GM19025 (cell line): Measurements from ENCODE around the gene GOLT1A.

Experiments
- ATAC-seq: cut with Tn5 transposase; IDR thresholded peaks from one replicate; pipeline ENCODE4 v1.9.1; 2021; ENCODE audit warnings: mild to moderate bottlenecking, low read depth, moderate library complexity; ENCODE audit not compliant: unreplicated experiment

The GOLT1A gene

DNA sequence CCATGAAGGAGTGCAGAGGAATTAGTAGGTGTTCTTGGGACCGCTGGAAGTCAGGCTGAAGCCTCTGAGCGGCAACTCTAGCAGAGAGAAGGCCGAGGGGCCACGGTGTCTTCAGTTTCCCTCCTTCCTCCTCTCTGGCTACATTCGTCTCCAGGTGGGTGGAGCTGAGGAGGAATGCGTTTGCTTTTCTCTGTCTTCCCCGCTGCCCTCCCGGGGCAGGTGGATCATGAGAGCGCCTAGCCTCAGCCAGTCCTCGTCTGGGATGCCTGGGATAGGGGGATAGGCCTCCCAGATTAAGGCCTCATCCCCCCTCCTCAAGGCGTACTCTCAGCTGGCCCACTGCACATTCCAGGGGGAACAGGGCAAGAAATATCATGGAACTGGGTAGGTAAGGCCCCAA, 7.5 kb upstream of the GOLT1A start:
- no peak for ATAC-seq

DNA sequence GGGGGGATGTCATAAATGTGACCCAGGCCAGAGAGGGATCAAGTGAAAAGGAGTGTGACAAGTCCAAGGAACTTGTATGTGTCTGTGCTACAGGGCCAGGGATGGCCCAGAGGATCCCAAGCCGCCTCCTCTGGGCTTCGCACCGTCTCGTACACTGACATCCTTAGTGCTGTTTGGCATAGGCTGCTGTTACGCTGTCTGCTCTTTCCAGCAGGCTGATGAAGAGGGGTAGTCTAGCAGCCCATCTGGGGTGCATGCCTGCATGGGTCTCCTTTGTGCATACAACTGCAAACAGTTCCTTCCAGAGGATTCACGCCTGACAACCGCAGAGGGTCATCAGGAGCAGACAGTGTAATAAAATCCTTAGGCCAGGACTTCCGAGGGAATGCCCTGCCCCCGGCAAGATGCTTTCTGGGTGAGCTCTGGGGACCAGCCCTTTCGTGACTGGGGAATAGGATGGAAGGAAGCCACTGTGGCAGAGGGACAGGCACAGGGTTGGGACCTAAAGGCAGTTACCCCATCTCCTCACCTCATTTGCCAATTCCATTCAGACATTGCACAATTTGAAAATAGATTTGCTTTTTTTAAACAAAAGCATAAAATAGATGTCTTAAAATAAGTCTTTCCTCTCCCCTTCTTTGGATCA, 6.3 kb upstream of the GOLT1A start:
- no peak for ATAC-seq

DNA sequence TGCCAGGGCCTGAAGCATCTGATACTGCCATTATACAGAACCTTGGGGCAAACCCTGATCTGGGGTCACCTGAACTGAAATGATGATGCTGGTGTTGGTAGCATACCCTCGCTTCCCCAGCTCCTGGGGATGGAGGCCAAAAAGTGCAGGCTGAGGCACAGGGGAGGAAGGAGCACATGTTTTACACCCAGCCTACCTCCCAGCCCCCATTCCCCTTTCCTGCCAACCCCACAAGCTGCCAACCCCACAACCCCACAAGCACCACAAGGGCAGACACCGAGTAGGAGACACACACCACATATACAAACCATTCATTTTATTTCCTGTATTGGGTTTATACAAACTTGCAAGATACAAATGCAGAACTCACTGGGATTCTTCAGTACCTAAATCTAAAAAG, 4.8 kb upstream of the GOLT1A start:
- ATAC-seq = no peak

DNA sequence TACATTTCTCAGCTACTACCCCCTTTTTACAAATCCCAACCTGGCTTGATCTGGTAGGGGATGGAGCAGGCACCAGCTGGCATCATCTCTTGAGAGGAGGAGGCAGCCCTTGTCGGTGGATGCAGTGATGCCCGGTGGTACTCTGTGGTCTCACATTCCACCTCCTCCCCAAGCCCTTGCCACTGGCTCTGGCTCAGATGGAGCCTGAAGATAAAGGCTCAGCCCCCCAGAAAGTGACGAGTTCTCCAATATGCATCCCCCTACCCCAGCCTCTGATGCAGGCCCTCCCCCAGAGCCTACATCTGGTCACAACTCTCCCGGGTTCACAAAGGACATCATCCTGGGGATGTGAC, 3.8 kb upstream of the GOLT1A start:
- no peak for ATAC-seq

DNA sequence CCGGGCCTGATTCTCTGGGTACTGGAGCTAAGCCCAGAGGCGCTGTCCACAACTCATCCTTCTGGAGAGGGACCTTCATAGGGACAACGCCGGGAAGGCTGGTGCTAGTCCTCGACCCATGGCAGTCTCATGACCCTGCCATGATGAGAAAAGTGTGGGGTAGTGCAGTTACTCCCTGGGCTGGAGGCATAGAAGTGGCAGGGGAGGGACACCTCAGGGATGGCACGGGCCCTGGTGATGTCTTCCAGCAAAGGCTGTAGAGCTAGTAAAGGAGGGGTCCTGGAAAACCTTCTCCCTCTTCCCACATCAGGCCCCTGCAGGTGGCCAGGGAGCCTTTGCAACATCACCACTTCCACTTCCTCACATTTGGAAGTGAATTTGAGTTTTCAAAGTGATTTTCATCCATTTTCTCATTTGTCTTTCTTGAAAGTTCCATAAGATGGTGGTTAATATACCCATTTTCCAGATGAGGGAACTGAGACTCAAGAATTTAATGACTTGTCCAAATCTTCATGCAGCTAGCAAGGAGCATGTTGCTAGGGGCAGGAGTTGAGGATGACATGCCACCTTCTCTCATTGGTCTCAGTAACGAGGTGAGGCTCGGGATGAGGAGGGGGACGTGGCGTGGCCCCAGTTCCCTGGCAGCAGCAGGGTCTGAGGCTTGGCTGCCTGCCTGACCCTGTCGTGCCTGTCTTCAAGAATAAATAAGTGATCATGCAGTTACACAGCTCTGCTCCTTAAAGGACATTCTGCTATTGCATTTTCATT, 3.3 kb upstream of the GOLT1A start:
- no peak for ATAC-seq

DNA sequence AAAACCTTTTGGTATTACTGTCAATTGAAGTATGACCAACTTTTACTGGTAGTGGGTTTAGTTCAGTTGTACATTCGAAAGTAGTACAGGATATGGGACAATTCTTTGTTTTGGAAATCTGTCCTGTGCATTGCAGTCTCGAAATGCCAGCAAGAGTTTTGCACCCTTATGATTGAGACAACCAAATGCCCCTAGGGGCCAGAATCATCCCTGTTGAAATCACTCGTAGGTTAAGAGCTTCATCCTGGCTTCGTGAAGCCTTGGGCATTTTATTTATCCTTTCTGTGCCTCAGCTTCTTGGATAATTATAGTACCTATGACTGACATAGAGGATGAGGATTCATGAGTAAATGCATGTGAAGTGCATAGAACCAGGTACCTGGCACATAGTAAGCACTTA, 2.4 kb upstream of the GOLT1A start:
- ATAC-seq = no peak

DNA sequence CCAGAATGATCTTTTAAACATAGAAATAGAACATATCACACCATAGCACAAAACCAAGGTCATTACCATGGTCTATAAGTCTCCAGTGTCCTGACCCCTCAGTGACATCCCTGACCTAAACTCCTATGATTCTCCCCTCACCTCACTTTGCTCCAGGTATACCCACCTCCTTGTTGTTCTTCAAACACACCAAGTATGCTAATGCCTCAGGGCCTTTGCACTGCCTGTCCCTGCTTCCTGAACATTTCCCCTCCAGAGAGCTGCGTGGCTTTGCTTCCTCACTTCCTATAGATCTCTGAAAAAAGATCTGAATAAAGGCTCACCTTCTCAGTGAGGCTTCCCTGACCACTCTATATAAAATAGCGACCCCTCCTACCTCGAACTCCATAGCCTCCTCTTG, 1.1 kb downstream of the GOLT1A start:
- ATAC-seq = no peak

DNA sequence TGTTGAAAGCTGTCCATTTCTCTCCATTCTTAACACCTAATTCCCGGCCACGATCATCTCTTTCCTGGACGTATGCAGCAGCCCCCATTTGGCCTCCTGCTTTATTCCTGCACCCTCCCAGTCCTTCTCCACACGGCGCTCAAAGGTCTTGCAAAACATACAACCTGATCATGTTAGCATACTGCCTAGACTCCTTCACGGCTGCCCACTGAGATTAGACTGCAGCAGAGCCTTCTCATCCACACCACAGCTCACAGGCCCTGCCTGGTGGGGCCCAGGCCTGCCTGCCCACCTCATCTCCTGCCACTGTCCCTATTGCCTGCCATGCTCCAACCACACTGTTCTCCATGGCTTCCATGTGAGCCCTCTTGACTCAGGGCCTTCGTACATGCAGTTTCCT, 2.7 kb downstream of the GOLT1A start:
- ATAC-seq = no peak

DNA sequence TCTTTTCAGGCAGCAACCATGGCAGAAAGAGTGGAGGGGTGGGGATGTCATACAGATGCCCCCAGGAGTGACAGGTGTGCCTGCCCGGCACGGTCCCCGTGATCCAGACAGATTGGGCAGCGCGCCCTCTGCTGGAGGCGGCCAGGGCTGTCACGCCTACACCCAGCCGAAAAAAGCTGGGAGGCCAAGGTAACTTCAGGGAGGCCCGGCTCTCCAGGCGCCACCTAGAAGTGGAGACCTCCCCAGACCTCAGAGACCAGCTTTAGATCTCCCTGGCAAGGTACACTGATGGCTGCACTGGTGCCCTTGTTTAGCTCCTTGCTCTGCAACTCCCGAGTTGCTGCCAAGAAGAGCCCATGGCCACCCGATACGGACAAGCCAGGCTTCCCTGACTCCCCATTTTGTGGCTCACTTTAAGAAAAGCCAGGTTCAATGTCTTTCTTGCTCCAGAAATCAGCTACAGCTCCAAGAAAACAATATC, 6.6 kb downstream of the GOLT1A start:
- no peak for ATAC-seq

DNA sequence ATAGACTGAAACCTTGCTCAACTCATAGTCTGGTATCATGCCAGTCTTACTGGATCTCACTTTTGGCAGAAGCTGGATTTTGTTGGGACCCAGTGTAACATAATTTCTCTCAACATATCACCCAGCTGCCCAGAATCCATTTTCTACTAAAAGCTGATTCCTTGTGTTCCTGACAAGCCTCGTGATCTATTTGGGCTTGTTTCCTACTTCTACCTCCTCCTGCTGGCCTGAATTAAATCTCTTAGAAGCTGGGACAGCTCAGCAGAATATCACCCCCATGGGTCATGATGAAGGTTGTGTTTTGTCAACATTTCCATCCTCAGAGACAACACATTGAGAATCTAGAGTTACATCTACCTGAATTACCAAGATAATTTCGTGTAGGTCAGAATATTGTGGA, 7.7 kb downstream of the GOLT1A start:
- ATAC-seq = no peak

DNA sequence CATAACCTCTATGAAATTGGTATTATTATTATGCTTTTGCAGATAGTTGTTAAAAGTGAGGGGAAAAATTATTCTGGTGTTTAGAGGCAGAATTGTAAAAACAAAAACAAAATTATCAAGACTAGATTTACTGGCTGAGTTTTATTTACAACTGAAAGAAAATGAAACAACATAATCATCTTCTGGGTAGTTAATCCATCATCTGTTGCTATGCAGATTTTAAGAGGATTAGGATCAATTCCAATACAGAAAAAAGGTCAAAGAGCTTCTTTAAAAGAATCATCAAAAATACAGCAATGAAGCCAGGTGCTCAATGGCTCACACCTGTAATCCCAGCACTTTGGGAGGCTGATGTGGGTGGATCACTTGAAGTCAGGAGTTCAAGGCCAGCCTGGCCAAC, 8.3 kb downstream of the GOLT1A start:
- no peak for ATAC-seq

DNA sequence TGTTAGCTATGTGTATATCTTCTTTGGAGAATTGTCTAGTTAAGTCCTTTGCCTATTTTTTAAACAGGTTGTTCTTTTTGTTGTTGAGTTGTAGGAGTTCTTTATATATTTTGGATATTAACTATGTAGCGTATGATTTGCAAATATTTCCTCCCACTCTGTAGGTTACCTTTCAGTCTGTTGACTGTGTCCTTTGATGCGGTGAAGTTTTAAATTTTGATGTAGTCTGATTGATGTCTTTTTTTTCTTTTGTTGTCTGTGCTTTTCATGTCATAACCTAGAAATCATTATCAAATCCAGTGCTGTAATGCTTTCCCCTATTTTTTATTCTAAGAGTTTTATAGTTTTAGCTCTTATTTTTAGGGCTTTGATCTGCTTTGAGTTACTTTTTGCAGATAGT, 8.8 kb downstream of the GOLT1A start:
- ATAC-seq = no peak

DNA sequence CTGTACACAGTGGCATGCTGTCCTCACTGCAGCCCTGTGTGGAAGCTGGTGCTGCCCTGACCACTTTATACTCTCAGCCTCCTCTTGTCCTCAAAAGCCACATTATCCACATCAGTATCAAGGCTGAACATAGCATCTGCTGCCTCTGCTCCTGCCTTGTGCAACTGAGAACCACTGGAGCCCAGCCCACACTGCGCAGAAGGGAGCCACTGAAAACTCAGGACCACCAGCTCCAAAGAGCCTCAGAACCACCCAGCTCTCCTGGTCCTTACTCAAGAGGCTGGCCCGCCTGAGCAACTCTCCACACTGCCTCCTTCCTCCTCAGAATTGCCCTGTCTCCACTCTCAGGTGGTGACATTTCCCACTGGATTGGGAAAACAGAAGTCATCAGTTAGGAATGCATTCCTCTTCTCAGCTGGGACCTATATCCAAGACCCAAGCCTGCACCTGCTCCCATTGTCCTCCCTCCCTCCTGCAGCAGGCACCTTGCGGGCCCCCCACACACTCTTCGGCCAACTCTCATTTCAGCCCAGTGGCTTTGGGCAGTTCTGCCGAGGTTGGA, 10.5 kb downstream of the GOLT1A start:
- ATAC-seq = no peak

DNA sequence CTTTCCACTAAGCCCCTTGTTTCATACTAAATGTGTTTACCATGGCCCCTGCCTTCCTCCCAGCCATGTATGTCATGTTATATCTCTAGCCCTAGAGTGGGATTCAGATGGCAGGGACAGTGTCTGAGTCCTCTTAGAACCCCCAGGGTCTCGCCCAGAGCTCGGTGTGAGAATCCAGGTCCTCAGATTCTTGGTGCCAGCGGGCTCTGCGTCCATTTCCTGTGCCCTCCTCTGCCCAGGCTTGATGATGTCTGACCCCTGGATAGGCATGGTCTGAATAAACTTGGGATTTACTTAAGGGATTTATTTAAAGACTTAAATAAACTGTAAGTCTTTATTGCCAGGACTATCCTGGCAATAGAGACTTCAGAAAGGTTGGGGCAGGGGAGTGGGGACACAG, 11.3 kb downstream of the GOLT1A start:
- ATAC-seq = no peak

DNA sequence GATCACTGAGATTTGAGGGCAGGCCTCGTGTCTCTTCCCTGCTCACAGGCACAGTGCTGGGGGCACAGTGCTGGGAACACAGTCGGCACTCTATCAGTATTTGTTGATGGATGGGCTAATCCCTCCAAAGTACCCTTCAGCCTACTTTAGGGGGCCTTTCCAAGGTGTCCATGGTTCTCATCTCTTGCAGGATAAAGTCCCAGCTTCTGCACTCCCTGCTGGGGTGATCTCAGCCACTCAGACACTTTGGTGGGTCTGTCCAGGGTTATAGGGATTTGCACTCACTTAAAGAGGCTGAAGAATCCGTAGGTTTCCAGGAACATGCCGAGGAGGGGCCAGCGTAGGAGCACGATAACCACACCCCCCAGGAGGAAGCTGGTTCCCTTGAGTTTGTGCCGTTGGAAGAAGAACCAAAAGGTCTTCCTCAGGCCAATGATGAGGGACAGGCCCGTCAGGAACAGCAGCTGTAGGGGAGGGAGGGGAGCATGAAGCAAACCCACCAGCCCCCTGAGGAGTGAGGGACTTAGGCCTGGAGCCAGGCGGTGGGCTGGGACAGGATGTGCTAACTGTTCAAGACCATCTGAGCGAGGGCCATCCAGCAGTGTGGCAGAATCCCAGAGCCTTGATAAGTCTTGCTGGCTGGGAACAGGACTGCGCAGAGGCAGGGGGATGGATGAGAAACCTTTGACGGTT, 12.3 kb downstream of the GOLT1A start:
- ATAC-seq = no peak

DNA sequence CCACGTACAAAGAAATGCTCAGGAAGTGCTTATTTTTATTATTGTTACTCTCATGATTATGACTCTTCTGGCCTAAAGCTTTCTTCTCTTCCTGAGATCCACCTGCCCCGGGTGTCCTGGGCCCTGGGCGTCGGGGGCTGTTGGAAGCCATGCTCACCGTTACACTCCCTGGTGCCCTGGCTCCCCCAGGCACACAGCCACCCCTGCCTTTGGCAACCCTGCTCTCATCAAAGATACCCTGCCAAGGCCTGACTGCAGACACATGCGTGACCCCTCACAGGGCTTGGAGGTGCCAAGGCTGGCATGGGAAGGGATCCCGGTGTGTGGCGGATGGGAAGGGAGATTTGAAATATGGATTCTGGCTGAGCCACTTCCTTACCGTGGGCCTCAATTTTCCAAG, 14.2 kb downstream of the GOLT1A start:
- no peak for ATAC-seq

DNA sequence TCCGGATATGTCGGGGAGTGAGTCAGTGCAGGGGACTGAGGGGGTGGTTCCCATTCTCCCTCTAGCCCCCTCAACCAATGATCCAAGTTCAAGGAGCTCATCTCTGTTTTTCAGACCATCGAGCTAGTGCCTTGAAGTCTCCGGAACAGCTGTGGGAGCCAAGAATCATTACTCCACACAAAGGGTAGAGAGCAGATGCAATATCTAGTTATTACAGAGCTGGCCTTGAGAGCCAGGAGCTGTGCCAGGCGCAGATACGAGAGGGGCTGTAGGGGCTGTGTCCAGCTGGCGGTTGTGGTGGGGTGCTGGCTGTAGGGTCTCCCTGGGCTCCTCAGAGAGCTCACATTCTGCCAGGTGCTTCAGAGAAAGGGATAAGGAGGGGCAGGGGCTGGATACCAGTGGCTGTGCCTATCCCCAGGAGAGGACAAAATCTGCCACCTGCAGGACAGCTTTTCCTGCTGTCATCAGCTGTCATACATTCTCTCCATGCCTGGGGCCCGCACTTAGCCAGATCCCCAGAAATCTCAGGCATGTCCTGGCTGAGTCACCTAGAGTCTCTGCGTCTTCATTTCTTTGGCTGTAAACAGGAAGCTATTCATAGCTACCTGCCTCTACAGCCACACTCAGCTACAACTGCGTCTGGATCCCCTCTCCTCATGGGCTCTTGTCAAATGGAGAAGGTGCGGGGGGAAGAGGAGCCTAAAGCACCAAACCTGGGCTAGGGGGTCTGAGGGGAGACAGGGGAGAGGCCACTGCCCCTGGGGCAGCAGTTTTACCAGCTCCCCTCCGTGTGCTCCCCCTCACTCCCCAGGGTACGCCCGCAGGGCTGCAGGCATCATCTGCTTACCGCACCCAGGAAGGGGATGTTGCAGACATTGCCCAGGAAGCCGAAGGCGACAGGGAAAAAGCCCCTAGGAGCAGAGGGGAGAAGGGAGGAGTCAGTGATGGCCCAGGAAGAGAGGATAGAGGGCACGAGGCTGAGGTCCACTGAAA, 15.1 kb downstream of the GOLT1A start:
- no peak for ATAC-seq

DNA sequence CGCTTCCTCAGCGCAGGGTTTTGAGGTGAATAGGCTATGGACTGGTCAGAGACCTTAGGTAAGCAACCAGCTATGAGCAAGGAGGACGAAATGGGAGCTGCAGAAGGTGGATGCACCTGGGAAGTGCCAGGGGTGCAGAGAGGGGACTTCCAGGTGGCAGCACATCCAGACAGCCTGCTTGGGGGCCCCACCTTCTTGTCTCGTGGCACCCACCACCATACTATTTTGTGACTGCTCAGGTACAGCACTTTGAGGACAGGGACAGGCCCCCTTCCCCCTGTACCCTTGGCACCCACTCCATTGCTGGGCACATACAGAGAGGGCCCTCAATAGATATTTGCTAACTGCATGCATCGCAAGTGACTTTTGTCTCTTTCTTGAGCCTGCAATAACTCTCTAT, 16.7 kb downstream of the GOLT1A start:
- ATAC-seq = no peak

DNA sequence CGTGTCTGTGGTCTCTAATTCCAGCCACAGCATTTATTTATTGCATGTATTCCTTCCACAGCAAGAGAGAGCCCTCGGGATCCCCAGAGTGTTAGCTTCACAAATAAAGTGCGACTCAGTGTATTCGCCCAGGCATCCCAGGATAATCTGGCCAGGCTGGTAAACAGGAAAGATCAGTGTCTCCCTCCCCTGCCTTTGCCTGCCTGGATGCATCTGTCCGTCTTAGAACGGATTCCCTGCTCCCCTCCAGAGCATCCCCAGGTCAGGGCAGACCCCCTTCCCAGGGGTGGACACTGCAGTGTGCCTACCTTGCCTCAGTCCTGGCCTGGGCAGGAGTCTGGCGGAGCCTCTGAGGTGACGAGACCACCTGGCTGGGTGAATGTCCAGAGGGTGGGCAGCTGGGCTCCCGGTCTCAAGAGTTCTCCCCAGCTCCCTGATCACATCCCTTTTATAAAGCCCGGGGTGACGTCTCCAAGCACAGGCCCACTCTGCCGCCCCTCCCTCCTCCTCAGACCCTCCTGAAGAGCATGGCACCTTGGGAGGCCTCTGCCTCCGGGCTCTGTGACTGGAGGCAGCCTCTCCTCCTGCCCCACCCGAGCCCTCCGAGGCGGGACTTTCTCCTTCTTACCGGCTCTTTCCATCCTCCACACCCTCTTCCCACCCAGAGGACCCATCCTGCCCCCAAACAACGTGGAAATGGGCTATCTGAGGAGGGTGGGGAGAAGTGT, 17.6 kb downstream of the GOLT1A start, which contains the start of gene KISS1:
KISS1 (minus strand) TSS at position 424 of the 728 bp plus-strand sequence. CDS start 3,615 bp downstream, outside the sequence.
- ATAC-seq = no peak
